Measurements from ENCODE around the gene DUSP15.
A peak's percentile ranks its signal among the peaks of the same experiment; 100 is the strongest.
"Not testable (repeated sequence)": the region's sequence is repeated elsewhere in the genome, so short reads cannot be mapped to it uniquely, and the experiment has no call there.

DUSP15 gene

DNA sequence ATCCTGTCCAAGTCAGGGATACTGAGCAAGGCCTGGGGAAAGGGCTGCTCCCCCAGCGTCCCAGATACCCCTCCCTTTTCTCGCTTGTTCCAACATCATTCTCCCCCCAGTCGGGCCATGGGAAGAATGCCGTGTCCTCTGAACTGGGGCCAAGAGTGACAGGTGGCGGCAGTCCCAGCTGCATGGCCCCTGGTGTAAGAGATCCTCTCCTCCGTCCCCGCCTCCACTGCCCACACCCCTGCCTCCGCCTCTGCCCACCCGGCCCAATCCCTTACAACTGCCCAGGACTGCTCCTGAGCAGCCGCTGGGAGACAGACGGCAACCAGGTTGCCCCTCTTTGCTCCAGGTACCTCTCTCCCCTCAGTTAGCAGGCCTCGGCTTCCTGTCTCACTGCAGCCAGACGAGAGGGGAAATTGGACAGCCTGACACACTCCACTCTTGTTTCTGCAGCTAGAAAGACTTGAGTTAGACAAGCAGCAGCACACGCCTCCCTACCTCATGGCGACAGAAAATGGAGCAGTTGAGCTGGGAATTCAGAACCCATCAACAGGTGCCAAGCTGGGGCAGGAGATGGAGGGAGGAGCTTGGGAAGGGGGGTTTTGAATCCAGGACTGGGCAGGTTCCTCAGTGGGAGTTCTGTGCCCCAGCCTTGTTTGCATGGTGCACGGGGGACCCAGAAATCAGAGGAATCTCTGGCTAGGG lies 51.1 kb downstream of the DUSP15 start, which contains the start of gene MYLK2:
Gene MYLK2 (plus strand): TSS at position 274 of the 702 bp plus-strand sequence. CDS start 225 bp downstream, at position 499.
- no peak for DNase-seq

- DNase-seq: no peak
These were observed 51.9 kb downstream of the DUSP15 start for GRCh38 chr20:31818376-31818908.

DNA sequence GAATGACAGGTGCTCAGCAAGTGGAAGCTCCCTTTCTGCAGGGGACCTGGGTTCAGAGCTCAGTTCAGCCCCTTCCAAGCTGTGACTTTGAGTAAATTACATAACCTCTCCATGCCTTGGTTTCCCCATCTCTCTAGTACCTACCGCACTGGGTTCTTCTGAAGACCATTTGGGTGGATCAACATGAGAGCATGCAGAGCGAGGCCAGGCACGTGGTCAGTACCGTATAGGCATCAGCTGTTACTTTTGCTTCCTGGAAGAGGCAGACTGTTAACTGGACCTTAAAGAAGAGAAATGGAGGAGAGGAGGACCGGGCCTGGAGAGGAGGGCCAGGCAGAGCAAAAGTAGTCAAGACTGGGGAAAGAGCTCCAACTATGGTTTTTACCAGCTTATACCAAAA lies 52.9 kb downstream of the DUSP15 start:
- no peak for DNase-seq

GRCh38 chr20:31816221-31816620 lies 54.1 kb downstream of the DUSP15 start:
- no peak for DNase-seq

DNA sequence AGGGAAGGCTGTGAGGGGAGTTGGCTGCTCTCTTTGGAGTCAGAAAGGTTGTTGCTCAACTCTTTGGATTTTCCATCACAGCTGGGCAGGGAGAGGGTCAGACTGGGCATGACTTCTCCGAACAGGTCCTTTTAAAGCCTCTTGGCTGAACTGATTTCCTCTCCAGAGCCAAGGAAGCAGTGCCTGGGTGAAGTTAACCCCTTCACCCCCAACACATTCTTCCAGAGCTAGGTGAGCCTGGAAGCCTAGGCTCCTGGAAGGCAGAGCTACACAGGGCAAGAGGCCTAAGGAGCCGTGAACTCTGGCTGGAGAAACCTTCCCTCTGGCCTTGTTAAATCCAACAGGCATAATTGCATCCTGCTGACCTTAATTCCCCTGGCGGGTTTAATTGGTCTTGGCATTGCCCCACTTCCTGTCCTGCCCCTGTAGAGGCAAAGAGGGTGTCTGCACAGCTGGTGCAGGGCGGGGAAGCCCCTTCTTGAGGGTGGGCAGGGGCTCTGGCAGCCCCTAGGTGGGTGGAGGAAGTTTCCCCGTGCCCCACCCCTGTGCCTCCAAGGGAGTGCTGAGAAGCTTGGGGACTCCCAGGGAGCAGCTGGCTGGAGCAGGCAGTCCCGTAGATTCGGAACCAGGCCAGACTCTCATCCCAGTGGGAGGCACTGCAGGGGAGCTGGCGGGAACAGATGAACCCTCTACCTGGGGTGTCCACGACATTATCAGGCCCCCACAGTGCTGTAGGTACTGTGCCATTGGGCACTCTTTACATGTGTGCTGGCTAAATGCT lies 54.7 kb downstream of the DUSP15 start:
- DNase-seq: no peak

GRCh38 chr20:31814142-31814541 lies 56.2 kb downstream of the DUSP15 start:
- not testable (repeated sequence) for DNase-seq

DNA sequence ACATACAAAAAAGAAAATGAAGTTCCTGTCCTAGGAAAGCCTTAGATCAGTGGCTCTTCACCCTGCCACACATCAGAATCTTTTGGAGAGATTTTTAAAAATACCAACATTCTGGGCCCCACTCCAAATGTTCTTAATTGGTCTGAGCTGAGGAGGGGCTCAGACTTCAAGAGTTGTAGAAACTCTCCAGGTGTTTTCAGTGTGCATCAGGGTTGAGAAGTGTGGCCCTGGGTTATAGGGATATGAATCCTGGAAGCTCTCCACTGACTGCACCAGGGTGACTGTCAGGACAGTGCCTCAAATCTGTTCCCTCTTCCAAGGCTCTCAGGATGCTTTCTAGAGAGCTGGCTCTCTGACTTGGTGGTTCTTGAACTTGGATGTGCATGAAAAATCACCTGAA lies 56.7 kb downstream of the DUSP15 start:
- no peak for DNase-seq

GRCh38 chr20:31811796-31812728 lies 58.3 kb downstream of the DUSP15 start:
- peak; percentile 96 for DNase-seq

- no peak for DNase-seq
These were observed 59.1 kb downstream of the DUSP15 start for GRCh38 chr20:31811198-31811597.

Measured in EL (cell line).